Kidney (tissue), 14 donors: ENCODE results near the gene CD160. TPM values are rescaled to one million over a fixed set of nuclear protein-coding genes. Genes with fewer than 3 reads are reported as not detected.
"Not testable (repeated sequence)": the region's sequence is repeated elsewhere in the genome, so short reads cannot be mapped to it uniquely, and the experiment has no call there.

Source experiments
- DNase-seq, 5 donors: peaks; one replicate each; pipeline ENCODE4 v3.0.0-alpha.2; 2013 to 2020
- FAIRE-seq: peaks from 2 replicates; lab custom pipeline; 2012; peaks lifted over from hg19 to GRCh38; lab: Jason Lieb, UNC
- H3K27ac ChIP-seq, 2 donors: one replicate each; pipeline ENCODE4 v1.7.0; 2013; ENCODE audit warnings: low read depth in 2 of 2, low read length in 2 of 2, inconsistent platforms in 1 of 2
- H3K27me3 ChIP-seq: one replicate; pipeline ENCODE4 v1.7.1; 2013; ENCODE audit warnings: low read length, inconsistent platforms; ENCODE audit not compliant: control insufficient read depth, insufficient read depth
- H3K36me3 ChIP-seq, 3 donors: one replicate each; pipeline versions ENCODE4 v1.7.0 to v1.7.1; 2013; ENCODE audit warnings: low read length in 3 of 3, control low read depth in 1 of 3, inconsistent platforms in 1 of 3; ENCODE audit not compliant: insufficient read depth in 3 of 3, control insufficient read depth in 2 of 3
- H3K4me1 ChIP-seq, 3 donors: one replicate each; pipeline versions ENCODE4 v1.7.0 to v1.7.1; 2013; ENCODE audit warnings: low read length in 3 of 3, inconsistent platforms in 1 of 3, low read depth in 1 of 3; ENCODE audit not compliant: control insufficient read depth in 2 of 3, insufficient read depth in 2 of 3
- H3K4me3 ChIP-seq, 3 donors: one replicate each; pipeline versions ENCODE4 v1.7.0 to v1.8.1; 2013; ENCODE audit warnings: low read length in 3 of 3, control low read depth in 1 of 3, inconsistent platforms in 1 of 3
- H3K9ac ChIP-seq, 3 donors: one replicate each; pipeline versions ENCODE4 v1.7.0 to v1.7.1; 2013; ENCODE audit warnings: low read length in 3 of 3, control low read depth in 1 of 3, inconsistent platforms in 1 of 3
- H3K9me3 ChIP-seq, 3 donors: one replicate each; pipeline versions ENCODE4 v1.7.0 to v1.7.1; 2013; ENCODE audit warnings: low read length in 3 of 3, control low read depth in 1 of 3, inconsistent platforms in 1 of 3; ENCODE audit not compliant: control insufficient read depth in 2 of 3, insufficient read depth in 1 of 3
- intact Hi-C: fragments of 100-400 bp; cut with DNase I; formaldehyde crosslinking; loops from one replicate; pipeline ENCODE4 v1.11.1; 2022
- polyA plus RNA-seq: library from polyadenylated mRNA; stranded (reverse); fragments of 350-450 nt; fragmentation: Illumina TruSeq; extraction: RNeasy Lipid Tissue Mini Kit (QIAGEN cat#74804); gene quantifications from one replicate; pipeline ENCODE4 v1.2.3, GENCODE V29; 2014; ENCODE audit warnings: low read depth, low replicate concordance; ENCODE audit not compliant: insufficient read depth
- total RNA-seq: library from RNA; stranded (reverse); fragmentation: NEBNext Ultra II Directional; extraction: Animal tissue kit (Norgen Biotek cat#: 25700); gene quantifications from one replicate; pipeline ENCODE4 v1.2.1, GENCODE V29; 2021
- TF ChIP-seq, protein P1 (sequence below): IDR thresholded peaks from 3 replicates; pipeline ENCODE4 v1.5.1; 2012; ENCODE audit warnings: mild to moderate bottlenecking, moderate library complexity, borderline replicate concordance; ENCODE audit not compliant: insufficient read depth; ENCODE audit errors: extremely low read depth
- donor health status: control.
- donor health status: control.
- donor health status: control.
- donor health status: control.
- donor health status: control.
- donor health status: DM: yes; HTN: yes; CAD: no.
- donor health status: Normal renal cell carcinoma (clear cell type).

The CD160 gene
- total and polyA plus RNA-seq, 2 donors from 2014 or later = 0.60 TPM; not detected in 1

GRCh38 chr1:145720556-145720877, 1.2 kb downstream of the CD160 start:
- peak overlapping the region in 1 of 2 donors; percentile 9 for H3K27ac ChIP-seq
- H3K36me3 ChIP-seq = no peaks in the 10 kb centered on the region
- DNase-seq (peak in 2 of 5 donors; percentile 24 to 42), FAIRE-seq (no peak)
- peak overlapping the region in 1 of 3 donors; percentile 65 for H3K9ac ChIP-seq
- no peaks in the 10 kb centered on the region for H3K9me3 ChIP-seq
- intact Hi-C loops = no loop called here
- H3K4me3 ChIP-seq = peak overlapping the region in 1 of 3 donors; percentile 53
- peaks cover 0 to 14% (median 4%) of the 10 kb centered on the region in 3 donors for H3K4me1 ChIP-seq
- TF ChIP-seq, protein P1, sequence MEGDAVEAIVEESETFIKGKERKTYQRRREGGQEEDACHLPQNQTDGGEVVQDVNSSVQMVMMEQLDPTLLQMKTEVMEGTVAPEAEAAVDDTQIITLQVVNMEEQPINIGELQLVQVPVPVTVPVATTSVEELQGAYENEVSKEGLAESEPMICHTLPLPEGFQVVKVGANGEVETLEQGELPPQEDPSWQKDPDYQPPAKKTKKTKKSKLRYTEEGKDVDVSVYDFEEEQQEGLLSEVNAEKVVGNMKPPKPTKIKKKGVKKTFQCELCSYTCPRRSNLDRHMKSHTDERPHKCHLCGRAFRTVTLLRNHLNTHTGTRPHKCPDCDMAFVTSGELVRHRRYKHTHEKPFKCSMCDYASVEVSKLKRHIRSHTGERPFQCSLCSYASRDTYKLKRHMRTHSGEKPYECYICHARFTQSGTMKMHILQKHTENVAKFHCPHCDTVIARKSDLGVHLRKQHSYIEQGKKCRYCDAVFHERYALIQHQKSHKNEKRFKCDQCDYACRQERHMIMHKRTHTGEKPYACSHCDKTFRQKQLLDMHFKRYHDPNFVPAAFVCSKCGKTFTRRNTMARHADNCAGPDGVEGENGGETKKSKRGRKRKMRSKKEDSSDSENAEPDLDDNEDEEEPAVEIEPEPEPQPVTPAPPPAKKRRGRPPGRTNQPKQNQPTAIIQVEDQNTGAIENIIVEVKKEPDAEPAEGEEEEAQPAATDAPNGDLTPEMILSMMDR = no peak
- H3K27me3 ChIP-seq = no peaks in the 10 kb centered on the region

DNA sequence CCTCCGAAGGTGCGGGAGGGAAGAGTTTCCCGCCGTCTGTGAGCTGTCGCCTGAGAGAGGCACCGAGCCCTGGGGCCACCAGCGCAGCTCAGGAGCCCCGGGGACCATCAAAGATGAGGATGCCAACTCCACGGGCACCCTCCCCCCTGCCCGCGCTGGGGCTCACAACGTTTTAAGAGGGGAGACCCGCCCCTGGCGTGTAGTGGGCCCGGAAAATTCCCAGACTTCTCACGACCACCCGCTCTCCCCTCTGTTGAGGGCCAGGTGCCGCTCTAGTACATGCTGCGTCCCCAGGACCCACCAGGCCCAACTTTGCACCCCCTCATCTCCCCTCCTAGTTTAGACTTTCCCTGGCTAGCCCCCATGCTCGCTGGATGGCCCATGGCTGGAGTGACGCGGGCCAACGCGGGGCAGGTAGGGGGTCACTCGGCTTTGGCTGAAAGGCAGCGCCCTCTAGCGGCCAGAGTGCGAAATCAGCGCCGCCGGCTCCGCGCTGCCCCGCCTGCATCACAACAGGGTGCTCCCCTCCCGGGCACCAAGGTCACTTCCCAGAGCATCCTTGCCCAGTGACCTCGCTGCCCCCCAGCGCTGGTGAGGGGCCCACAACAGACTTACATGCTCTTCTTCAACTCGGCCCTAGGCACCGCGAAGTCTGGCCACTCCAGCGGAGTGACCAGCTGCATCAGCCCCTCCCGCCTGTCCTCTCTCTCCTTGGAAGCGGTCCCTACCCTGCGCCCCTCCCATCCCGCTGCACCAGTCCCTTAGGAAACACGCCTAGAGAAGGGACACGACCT, 1.8 kb downstream of the CD160 start:
- intact Hi-C loops = no loop called here
- DNase-seq (peak; percentile 73 to 88 (median 82)), FAIRE-seq (no peak)
- no peaks in the 10 kb centered on the region for H3K9me3 ChIP-seq
- H3K36me3 ChIP-seq = no peaks in the 10 kb centered on the region
- peak overlapping the region in 2 of 3 donors; percentile 28 to 53 for H3K4me3 ChIP-seq
- TF ChIP-seq, protein P1 = peak; percentile 88
- H3K27ac ChIP-seq = peak overlapping the region in 1 of 2 donors; percentile 9
- H3K4me1 ChIP-seq = peaks cover 0 to 8% (median 0%) of the 10 kb centered on the region in 3 donors
- H3K27me3 ChIP-seq = no peaks in the 10 kb centered on the region
- peak overlapping the region in 2 of 3 donors; percentile 15 to 65 for H3K9ac ChIP-seq

GRCh38 chr1:145726193-145726592, 6.9 kb downstream of the CD160 start:
- H3K36me3 ChIP-seq, DNase-seq, H3K27ac ChIP-seq, FAIRE-seq, H3K9ac ChIP-seq, H3K27me3 ChIP-seq, H3K4me3 ChIP-seq, H3K4me1 ChIP-seq, H3K9me3 ChIP-seq, intact Hi-C loops: not testable (repeated sequence)

DNA sequence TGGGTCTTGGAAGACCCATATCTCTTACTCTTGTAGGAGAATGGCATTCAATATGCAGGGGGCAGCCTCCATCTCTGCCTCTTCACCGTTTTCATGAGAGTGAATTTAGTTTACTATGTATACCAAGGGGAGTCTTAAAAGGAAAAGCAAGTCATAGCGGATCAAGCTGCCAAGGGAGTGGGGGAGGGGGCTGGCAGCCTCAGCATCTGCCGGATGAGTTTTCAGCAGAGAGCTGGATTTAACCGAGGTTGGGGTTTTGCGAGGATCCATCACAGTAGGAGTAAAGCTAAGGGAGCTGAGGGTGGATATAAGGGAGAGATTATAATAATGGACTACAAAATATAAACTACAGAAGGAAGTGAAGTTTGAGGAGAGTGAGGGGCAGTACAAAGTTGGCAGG, 9.9 kb downstream of the CD160 start:
- FAIRE-seq (no peak), DNase-seq (no peak)
- no peak overlapping the region for H3K4me3 ChIP-seq
- H3K27ac ChIP-seq = no peak overlapping the region
- intact Hi-C loops = no loop called here
- H3K9me3 ChIP-seq = no peaks in the 10 kb centered on the region
- TF ChIP-seq, protein P1 = no peak
- no peaks in the 10 kb centered on the region for H3K4me1 ChIP-seq
- no peaks in the 10 kb centered on the region for H3K27me3 ChIP-seq
- H3K36me3 ChIP-seq = no peaks in the 10 kb centered on the region
- no peak overlapping the region for H3K9ac ChIP-seq
